Neuronal stem cell (in vitro differentiated cells): ENCODE results near the gene GJD4.

Experiments
- DNase-seq: peaks from one replicate; pipeline ENCODE4 v3.0.0-alpha.2; 2013; ENCODE audit warnings: low spot score
- H2AFZ ChIP-seq: one replicate; pipeline ENCODE4 v1.6.1; 2013; ENCODE audit warnings: mild to moderate bottlenecking, low read length, inconsistent platforms
- H2AK5ac ChIP-seq: 2 replicates; pipeline ENCODE4 v1.6.1; 2013; ENCODE audit warnings: low read depth, mild to moderate bottlenecking, inconsistent platforms, low read length, moderate library complexity, mixed read lengths
- H2BK120ac ChIP-seq: 2 replicates; pipeline ENCODE4 v1.6.1; 2013; ENCODE audit warnings: low read depth, mild to moderate bottlenecking, inconsistent platforms, low read length, moderate library complexity, mixed read lengths
- H2BK12ac ChIP-seq: one replicate; pipeline ENCODE4 v1.6.1; 2013; ENCODE audit warnings: low read length, inconsistent platforms
- H2BK15ac ChIP-seq: 2 replicates; pipeline ENCODE4 v1.6.1; 2013; ENCODE audit warnings: mild to moderate bottlenecking, low read length, inconsistent platforms, mixed read lengths
- H2BK5ac ChIP-seq: one replicate; pipeline ENCODE4 v1.6.1; 2013; ENCODE audit warnings: inconsistent platforms, mild to moderate bottlenecking, low read length, moderate library complexity
- H3K14ac ChIP-seq: one replicate; pipeline ENCODE4 v1.6.1; 2013; ENCODE audit warnings: low read length, inconsistent platforms
- H3K18ac ChIP-seq: 2 replicates; pipeline ENCODE4 v1.6.1; 2013; ENCODE audit warnings: low read length, inconsistent platforms
- H3K23ac ChIP-seq: 2 replicates; pipeline ENCODE4 v1.6.1; 2013; ENCODE audit warnings: low read depth, mild to moderate bottlenecking, mixed read lengths, low read length, inconsistent platforms; ENCODE audit not compliant: poor library complexity
- H3K27ac ChIP-seq: replicated peaks from 3 replicates; pipeline ENCODE4 v1.5.1; 2013; ENCODE audit warnings: low read length, inconsistent platforms
- H3K27me3 ChIP-seq, 3 experiments: 2 replicates each; pipeline ENCODE4 v1.6.1; 2013; ENCODE audit warnings: low read length in 3 of 3, mild to moderate bottlenecking in 2 of 3, inconsistent platforms in 1 of 3, low read depth in 1 of 3, mixed read lengths in 1 of 3, moderate library complexity in 1 of 3; ENCODE audit not compliant: control insufficient read depth in 3 of 3, insufficient read depth in 3 of 3
- H3K36me3 ChIP-seq, 2 donors: replicated peaks in 1 of 2; 2 replicates each; pipeline ENCODE4 v1.6.1; 2013; ENCODE audit warnings: low read length in 2 of 2; ENCODE audit not compliant: control insufficient read depth in 2 of 2, insufficient read depth in 2 of 2
- H3K4ac ChIP-seq: 2 replicates; pipeline ENCODE4 v1.6.1; 2013; ENCODE audit warnings: inconsistent platforms, mild to moderate bottlenecking, low read length, moderate library complexity
- H3K4me1 ChIP-seq, 2 donors: 1 replicate in 1 of 2; 2 replicates in 1 of 2; pipeline ENCODE4 v1.6.1; 2013; ENCODE audit warnings: low read length in 2 of 2, low read depth in 1 of 2; ENCODE audit not compliant: control insufficient read depth in 2 of 2, insufficient read depth in 1 of 2
- H3K4me2 ChIP-seq: one replicate; pipeline ENCODE4 v1.6.1; 2013; ENCODE audit warnings: mild to moderate bottlenecking, low read length, inconsistent platforms; ENCODE audit not compliant: insufficient read depth, poor library complexity, severe bottlenecking
- H3K4me3 ChIP-seq, 2 donors: 2 replicates each; pipeline ENCODE4 v1.5.1; 2013; ENCODE audit warnings: low read length in 2 of 2, mild to moderate bottlenecking in 2 of 2, inconsistent platforms in 1 of 2, moderate library complexity in 1 of 2
- H3K79me1 ChIP-seq: one replicate; pipeline ENCODE4 v1.6.1; 2013; ENCODE audit warnings: low read depth, mild to moderate bottlenecking, inconsistent platforms, low read length, moderate library complexity
- H3K9ac ChIP-seq: one replicate; pipeline ENCODE4 v1.6.1; 2013; ENCODE audit warnings: mild to moderate bottlenecking, low read depth, low read length, inconsistent platforms; ENCODE audit not compliant: poor library complexity
- H3K9me3 ChIP-seq, 2 donors: replicated peaks in 1 of 2; 2 replicates each; pipeline versions ENCODE3 to v1.6.1; 2013; ENCODE audit warnings: low read length in 2 of 2, mild to moderate bottlenecking in 2 of 2, inconsistent platforms in 1 of 2, low read depth in 1 of 2, mixed read lengths in 1 of 2, moderate library complexity in 1 of 2; ENCODE audit not compliant: control insufficient read depth in 2 of 2, insufficient read depth in 1 of 2
- H4K8ac ChIP-seq: one replicate; pipeline ENCODE4 v1.6.1; 2013; ENCODE audit warnings: low read depth, mild to moderate bottlenecking, inconsistent platforms, low read length, moderate library complexity
- H4K91ac ChIP-seq: one replicate; pipeline ENCODE4 v1.6.1; 2013; ENCODE audit warnings: low read length, low read depth, mild to moderate bottlenecking, inconsistent platforms; ENCODE audit not compliant: poor library complexity
- WGBS, 2 donors: extraction: QIAGEN DNeasy Blood & Tissue Kit; methylation state at CpG; one replicate each; pipeline ENCODE4 v1.1.7; 2013; ENCODE audit warnings: missing lambda C conversion rate in 2 of 2, mixed read lengths in 1 of 2; ENCODE audit not compliant: insufficient read length in 2 of 2, insufficient replicate concordance in 1 of 2; ENCODE audit errors: extremely low coverage in 2 of 2; 5-methylcytosine and 5-hydroxymethylcytosine counted together

Gene GJD4

DNA sequence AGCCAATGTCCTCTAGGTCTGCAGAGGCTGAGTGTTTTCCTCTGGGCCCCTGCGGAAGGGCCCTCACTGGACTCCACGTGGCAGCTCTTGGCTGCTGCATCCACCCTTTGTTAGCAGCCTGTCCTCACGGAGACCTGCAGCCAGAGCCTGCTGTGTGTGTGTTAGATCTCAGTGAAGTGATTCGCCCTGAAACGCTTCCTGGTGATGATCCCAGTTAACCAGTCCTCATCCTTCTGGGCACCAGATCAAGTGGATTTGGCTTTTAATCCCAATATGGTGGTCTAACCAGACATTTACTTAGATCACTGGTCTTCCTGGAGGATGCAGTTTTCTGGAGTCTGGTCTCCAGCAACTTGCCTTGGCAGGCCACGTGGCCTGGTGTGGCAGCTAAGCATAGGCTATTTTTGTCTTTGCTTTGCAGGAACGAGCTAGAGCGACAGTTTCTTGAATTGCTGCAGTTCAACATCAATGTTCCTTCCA, 39.5 kb upstream of the GJD4 start:
- no peak overlapping the region for H3K4me2 ChIP-seq
- no peak overlapping the region for H3K27ac ChIP-seq
- peaks cover 12 to 58% of the 10 kb centered on the region in 2 donors for H3K36me3 ChIP-seq
- no peaks in the 10 kb centered on the region for H3K4me1 ChIP-seq
- H2BK12ac ChIP-seq, result no peak overlapping the region
- no peak overlapping the region for H3K14ac ChIP-seq
- no peaks in the 10 kb centered on the region for H3K9me3 ChIP-seq
- H3K23ac ChIP-seq, result no peak overlapping the region
- no peak overlapping the region for H3K18ac ChIP-seq
- H3K27me3 ChIP-seq, result no peaks in the 10 kb centered on the region
- peaks cover 2% of the 10 kb centered on the region for H3K79me1 ChIP-seq
- no peak overlapping the region for H2BK120ac ChIP-seq
- DNase-seq, result no peak
- no peak overlapping the region for H2BK5ac ChIP-seq
- H2BK15ac ChIP-seq, result no peak overlapping the region
- WGBS, 2 donors, result no CpG with 5 or more reads among the region's 8 CpGs
- H3K9ac ChIP-seq, result no peak overlapping the region
- H3K4me3 ChIP-seq, result no peak overlapping the region
- H4K91ac ChIP-seq, result no peak overlapping the region
- H2AFZ ChIP-seq, result no peak overlapping the region
- no peak overlapping the region for H2AK5ac ChIP-seq
- no peak overlapping the region for H3K4ac ChIP-seq
- H4K8ac ChIP-seq, result no peak overlapping the region

DNA sequence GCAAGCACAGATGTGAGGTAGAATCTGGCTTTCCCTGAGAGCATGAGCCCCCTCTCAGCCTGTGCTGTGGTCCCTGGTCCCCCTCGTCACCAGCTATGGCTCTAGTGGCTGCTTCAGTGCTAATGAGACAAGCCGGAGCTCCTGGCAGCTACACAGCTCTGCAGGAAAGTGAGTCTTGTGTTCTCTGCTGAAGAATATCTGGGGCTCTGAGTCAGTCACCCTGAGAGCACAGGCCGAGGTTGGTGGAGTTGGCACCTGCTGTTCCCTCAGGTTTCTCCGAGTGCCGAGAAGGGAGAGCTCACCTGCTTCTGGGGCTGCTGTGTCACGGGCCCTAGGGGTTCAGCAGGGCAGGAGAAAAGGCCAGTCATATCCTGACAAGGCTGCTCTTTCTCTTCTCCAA, 37.2 kb upstream of the GJD4 start:
- Histone ChIP-seq H2BK12ac (peak overlapping the region; percentile 30), H3K27ac (no peak overlapping the region), H3K79me1 (peaks cover 2% of the 10 kb centered on the region), H3K23ac (no peak overlapping the region), H3K18ac (peak overlapping the region; percentile 19), H3K9ac (no peak overlapping the region), H2BK5ac (no peak overlapping the region), H2AK5ac (no peak overlapping the region), H3K36me3 (peaks cover 15 to 58% of the 10 kb centered on the region in 2 donors), H3K4ac (no peak overlapping the region), H2AFZ (no peak overlapping the region), H3K4me1 (no peaks in the 10 kb centered on the region), H3K4me3 (no peak overlapping the region), H2BK15ac (no peak overlapping the region), H2BK120ac (no peak overlapping the region), H4K8ac (peak overlapping the region; percentile 43), H3K9me3 (no peaks in the 10 kb centered on the region), H3K14ac (no peak overlapping the region), H4K91ac (no peak overlapping the region), H3K4me2 (no peak overlapping the region), H3K27me3 (no peaks in the 10 kb centered on the region)
- no CpG with 5 or more reads among the region's 6 CpGs for WGBS, 2 donors
- DNase-seq, result no peak

DNA sequence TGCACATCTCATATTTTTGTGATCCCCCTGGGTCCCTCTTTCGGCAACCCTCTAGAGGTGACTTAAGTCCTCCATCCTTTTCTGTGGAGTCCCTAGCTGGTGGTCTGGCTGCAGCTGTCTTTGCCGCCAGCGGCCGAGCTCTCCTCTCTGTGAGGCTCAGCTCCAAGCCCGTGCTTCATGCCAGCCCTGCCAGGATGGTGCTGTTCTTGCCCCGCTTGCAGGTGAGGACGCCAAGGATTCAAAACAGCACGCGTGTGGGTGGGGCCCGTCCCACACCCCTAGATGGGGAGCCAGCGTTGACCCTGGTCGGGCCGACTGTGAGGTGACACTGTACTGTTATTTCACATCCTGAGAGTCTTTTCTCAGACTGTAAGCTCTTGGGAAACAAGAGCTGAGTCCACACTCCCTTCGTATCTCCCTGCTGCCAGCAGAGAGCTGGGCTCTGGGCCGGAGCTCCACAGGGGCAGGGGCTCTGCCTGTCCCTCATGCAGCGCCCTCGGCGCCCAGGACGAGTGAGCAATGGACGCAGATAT, 36.6 kb upstream of the GJD4 start:
- H3K79me1 ChIP-seq, result peaks cover 2% of the 10 kb centered on the region
- H3K23ac ChIP-seq, result no peak overlapping the region
- no peak overlapping the region for H2AK5ac ChIP-seq
- H2BK120ac ChIP-seq, result no peak overlapping the region
- DNase-seq, result no peak
- no peak overlapping the region for H2AFZ ChIP-seq
- H3K4me2 ChIP-seq, result no peak overlapping the region
- peak overlapping the region; percentile 71 for H3K18ac ChIP-seq
- no peak overlapping the region for H2BK15ac ChIP-seq
- no peak overlapping the region for H3K4ac ChIP-seq
- H4K91ac ChIP-seq, result no peak overlapping the region
- H3K9ac ChIP-seq, result no peak overlapping the region
- peaks cover 15 to 58% of the 10 kb centered on the region in 2 donors for H3K36me3 ChIP-seq
- no peak overlapping the region for H2BK12ac ChIP-seq
- peak overlapping the region; percentile 75 for H3K14ac ChIP-seq
- no peak overlapping the region for H3K27ac ChIP-seq
- H4K8ac ChIP-seq, result no peak overlapping the region
- no peak overlapping the region for H3K4me3 ChIP-seq
- H3K27me3 ChIP-seq, result no peaks in the 10 kb centered on the region
- no peaks in the 10 kb centered on the region for H3K9me3 ChIP-seq
- WGBS, 2 donors, result no CpG with 5 or more reads among the region's 20 CpGs
- peak overlapping the region; percentile 24 for H2BK5ac ChIP-seq
- H3K4me1 ChIP-seq, result no peaks in the 10 kb centered on the region

DNA sequence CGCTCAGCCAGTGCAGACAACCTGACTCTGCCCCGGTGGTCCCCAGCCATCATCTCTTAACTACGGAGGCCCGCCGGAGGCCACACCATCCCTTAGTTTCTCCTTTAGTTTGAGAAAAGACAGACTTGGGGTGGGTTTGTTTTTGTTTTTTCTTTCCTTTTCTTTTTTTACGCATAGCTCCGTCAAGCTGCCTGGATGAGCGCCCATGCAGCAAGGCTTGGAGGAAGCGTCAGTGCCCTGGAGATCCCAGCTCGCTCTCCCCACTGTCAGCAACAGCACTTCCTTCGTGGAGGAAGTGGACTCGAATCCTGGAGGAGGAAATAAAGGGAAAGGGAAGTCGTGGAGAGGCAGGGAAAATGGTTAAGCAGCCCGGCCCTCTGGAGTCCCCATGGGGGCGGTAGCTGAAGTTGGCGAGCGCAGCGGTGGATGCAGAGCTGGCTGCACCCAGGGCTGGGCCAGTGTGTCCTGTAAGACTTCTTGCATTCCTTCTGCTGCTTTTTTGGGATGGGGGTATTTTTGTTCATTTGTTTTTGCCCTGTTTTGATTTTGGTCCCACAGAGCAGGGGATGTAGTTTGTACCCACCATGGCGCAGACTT, 35.9 kb upstream of the GJD4 start:
- Histone ChIP-seq H3K18ac (peak overlapping the region; percentile 28), H2BK120ac (no peak overlapping the region), H3K4me2 (no peak overlapping the region), H2BK15ac (no peak overlapping the region), H3K9ac (no peak overlapping the region), H4K8ac (no peak overlapping the region), H3K4ac (no peak overlapping the region), H3K14ac (peak overlapping the region; percentile 75), H2AK5ac (no peak overlapping the region), H3K79me1 (peaks cover 2% of the 10 kb centered on the region), H3K36me3 (peaks cover 15 to 56% of the 10 kb centered on the region in 2 donors), H2BK5ac (no peak overlapping the region), H2BK12ac (no peak overlapping the region), H3K4me1 (no peaks in the 10 kb centered on the region), H3K27ac (no peak overlapping the region), H4K91ac (no peak overlapping the region), H3K4me3 (no peak overlapping the region), H3K27me3 (no peaks in the 10 kb centered on the region), H2AFZ (no peak overlapping the region), H3K23ac (no peak overlapping the region), H3K9me3 (no peaks in the 10 kb centered on the region)
- WGBS, 2 donors, result no CpG with 5 or more reads among the region's 19 CpGs
- no peak for DNase-seq
